DOHH2 (cell line): Measurements from ENCODE around the gene MARVELD1.

ENCODE experiments used
- H3F3A ChIP-seq: fragments of 200-600 bp; sonication (generic), shearing (Covaris generic); 2 replicates; pipeline ENCODE4 v1.6.0; 2016; ENCODE audit warnings: antibody characterized with exemption, mild to moderate bottlenecking; ENCODE audit not compliant: control insufficient read depth, insufficient read depth
- H3K27ac ChIP-seq: fragments of 200-600 bp; sonication (generic); 2 replicates; pipeline ENCODE4 v1.5.1; 2014; ENCODE audit warnings: low read depth, mild to moderate bottlenecking, low read length, moderate library complexity
- H3K27me3 ChIP-seq: fragments of 200-600 bp; sonication (generic); 2 replicates; pipeline ENCODE4 v1.6.1; 2014; ENCODE audit warnings: mild to moderate bottlenecking, low read length, mixed read lengths; ENCODE audit not compliant: control insufficient read depth
- H3K36me3 ChIP-seq: fragments of 200-600 bp; sonication (generic); 2 replicates; pipeline ENCODE4 v1.6.1; 2014; ENCODE audit warnings: mild to moderate bottlenecking, low read length, moderate library complexity, mixed read lengths; ENCODE audit not compliant: control insufficient read depth
- H3K4me1 ChIP-seq: fragments of 200-600 bp; sonication (generic); 2 replicates; pipeline ENCODE4 v1.6.1; 2014; ENCODE audit warnings: mild to moderate bottlenecking, low read length, mixed read lengths; ENCODE audit not compliant: control insufficient read depth
- H3K4me2 ChIP-seq: fragments of 200-600 bp; sonication (generic); 2 replicates; pipeline ENCODE4 v1.6.0; 2014; ENCODE audit warnings: mild to moderate bottlenecking, low read length, moderate library complexity
- H3K4me3 ChIP-seq: fragments of 200-600 bp; sonication (generic); 2 replicates; pipeline ENCODE4 v1.5.1; 2014; ENCODE audit warnings: mild to moderate bottlenecking, low read length, mixed read lengths
- H3K79me2 ChIP-seq: fragments of 200-600 bp; sonication (generic); 2 replicates; pipeline ENCODE4 v1.6.1; 2014; ENCODE audit warnings: mild to moderate bottlenecking, low read length, mixed read lengths; ENCODE audit not compliant: control insufficient read depth
- H3K9me2 ChIP-seq: fragments of 200-600 bp; sonication (generic); replicated peaks from 2 replicates; pipeline ENCODE4 v1.6.1; 2014; ENCODE audit warnings: mild to moderate bottlenecking, low read length, mixed read lengths; ENCODE audit not compliant: control insufficient read depth
- H3K9me3 ChIP-seq: fragments of 200-600 bp; sonication (generic); 2 replicates; pipeline ENCODE4 v1.6.1; 2014; ENCODE audit warnings: antibody characterized with exemption, low read length, mixed read lengths; ENCODE audit not compliant: control insufficient read depth, insufficient read depth
- H4K20me1 ChIP-seq: fragments of 200-600 bp; sonication (generic); 2 replicates; pipeline ENCODE4 v1.6.0; 2014; ENCODE audit warnings: low read depth, mild to moderate bottlenecking, antibody characterized with exemption, low read length, moderate library complexity; ENCODE audit not compliant: control insufficient read depth, insufficient read depth
- EZH2phosphoT487 ChIP-seq: fragments of 200-600 bp; sonication (generic); IDR thresholded peaks from 2 replicates; pipeline ENCODE4 v1.6.1; 2017; ENCODE audit warnings: borderline replicate concordance, mild to moderate bottlenecking, antibody characterized with exemption, low read length, moderate library complexity, mixed read lengths
- TF ChIP-seq, protein P1 (sequence below): fragments of 200-600 bp; sonication (generic); IDR thresholded peaks from one replicate; pipeline ENCODE4 v1.5.1; 2014; ENCODE audit warnings: antibody characterized with exemption, mild to moderate bottlenecking, low read depth, low read length; ENCODE audit not compliant: poor library complexity, severe bottlenecking

Gene MARVELD1

DNA sequence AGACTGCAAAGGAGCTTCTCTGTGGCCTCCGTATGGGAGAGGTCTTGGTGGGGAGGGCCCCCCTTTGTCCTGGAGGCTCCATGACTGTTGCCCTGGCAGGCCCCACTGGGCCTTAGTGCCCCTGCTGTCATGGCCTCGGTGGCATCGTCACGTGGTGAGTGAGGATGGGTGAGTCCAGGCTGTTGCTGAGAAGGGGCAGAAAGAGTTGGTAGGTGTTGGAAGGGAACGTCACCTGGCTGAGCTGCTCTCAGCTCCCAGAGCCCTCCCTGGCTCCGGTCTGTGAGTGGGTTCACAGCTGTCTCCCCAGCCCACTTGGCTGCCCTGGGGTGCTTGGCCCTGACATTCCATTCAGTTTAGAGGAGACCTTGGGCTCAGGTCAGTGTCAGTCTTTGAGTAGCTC lies 42.2 kb downstream of the MARVELD1 start:
- H3K4me1 ChIP-seq, result no peaks in the 10 kb centered on the region
- peaks cover 87% of the 10 kb centered on the region for H3K36me3 ChIP-seq
- no peaks in the 10 kb centered on the region for H3K9me3 ChIP-seq
- TF ChIP-seq, protein P1, sequence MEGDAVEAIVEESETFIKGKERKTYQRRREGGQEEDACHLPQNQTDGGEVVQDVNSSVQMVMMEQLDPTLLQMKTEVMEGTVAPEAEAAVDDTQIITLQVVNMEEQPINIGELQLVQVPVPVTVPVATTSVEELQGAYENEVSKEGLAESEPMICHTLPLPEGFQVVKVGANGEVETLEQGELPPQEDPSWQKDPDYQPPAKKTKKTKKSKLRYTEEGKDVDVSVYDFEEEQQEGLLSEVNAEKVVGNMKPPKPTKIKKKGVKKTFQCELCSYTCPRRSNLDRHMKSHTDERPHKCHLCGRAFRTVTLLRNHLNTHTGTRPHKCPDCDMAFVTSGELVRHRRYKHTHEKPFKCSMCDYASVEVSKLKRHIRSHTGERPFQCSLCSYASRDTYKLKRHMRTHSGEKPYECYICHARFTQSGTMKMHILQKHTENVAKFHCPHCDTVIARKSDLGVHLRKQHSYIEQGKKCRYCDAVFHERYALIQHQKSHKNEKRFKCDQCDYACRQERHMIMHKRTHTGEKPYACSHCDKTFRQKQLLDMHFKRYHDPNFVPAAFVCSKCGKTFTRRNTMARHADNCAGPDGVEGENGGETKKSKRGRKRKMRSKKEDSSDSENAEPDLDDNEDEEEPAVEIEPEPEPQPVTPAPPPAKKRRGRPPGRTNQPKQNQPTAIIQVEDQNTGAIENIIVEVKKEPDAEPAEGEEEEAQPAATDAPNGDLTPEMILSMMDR, result no peak
- no peak for TF ChIP-seq EZH2phosphoT487
- no peak overlapping the region for H3K4me2 ChIP-seq
- no peaks in the 10 kb centered on the region for H3K9me2 ChIP-seq
- no peaks in the 10 kb centered on the region for H3F3A ChIP-seq
- H3K27ac ChIP-seq, result no peak overlapping the region
- H3K27me3 ChIP-seq, result no peaks in the 10 kb centered on the region
- H3K79me2 ChIP-seq, result no peaks in the 10 kb centered on the region
- H3K4me3 ChIP-seq, result no peak overlapping the region
- H4K20me1 ChIP-seq, result no peaks in the 10 kb centered on the region

DNA sequence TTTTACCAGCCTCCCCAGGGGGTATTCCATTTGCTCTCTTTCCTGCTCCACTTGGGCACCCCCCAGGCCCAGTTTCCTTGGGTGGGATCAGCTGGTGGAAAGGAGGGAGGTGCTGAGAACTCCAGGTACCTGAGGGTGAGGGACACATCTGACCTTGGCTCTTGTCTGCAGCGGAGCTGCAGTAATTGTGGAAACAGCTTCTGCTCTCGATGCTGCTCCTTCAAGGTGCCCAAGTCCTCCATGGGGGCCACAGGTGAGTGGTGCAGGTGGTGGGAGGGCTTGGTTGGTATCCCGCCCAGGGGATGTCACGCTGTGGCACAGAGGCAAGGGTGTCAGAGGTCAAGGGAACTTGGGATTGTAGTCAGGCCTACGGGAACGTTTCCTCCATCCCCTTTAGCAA lies 43.9 kb downstream of the MARVELD1 start:
- Histone ChIP-seq H3K27me3 (no peaks in the 10 kb centered on the region), H3F3A (no peaks in the 10 kb centered on the region), H3K27ac (no peak overlapping the region), H3K4me2 (no peak overlapping the region), H3K4me3 (no peak overlapping the region), H3K79me2 (no peaks in the 10 kb centered on the region), H3K36me3 (peaks cover 84% of the 10 kb centered on the region), H3K4me1 (no peaks in the 10 kb centered on the region), H3K9me3 (no peaks in the 10 kb centered on the region), H4K20me1 (no peaks in the 10 kb centered on the region), H3K9me2 (no peaks in the 10 kb centered on the region)
- TF ChIP-seq EZH2phosphoT487, result no peak
- TF ChIP-seq, protein P1, result no peak

- TF ChIP-seq EZH2phosphoT487, result no peak
- TF ChIP-seq, protein P1, result peak; percentile 76
- H3K27me3 ChIP-seq, result no peaks in the 10 kb centered on the region
- H3K4me2 ChIP-seq, result no peak overlapping the region
- no peaks in the 10 kb centered on the region for H3K9me2 ChIP-seq
- H3K9me3 ChIP-seq, result no peaks in the 10 kb centered on the region
- H3K4me1 ChIP-seq, result peaks cover 14% of the 10 kb centered on the region
- peaks cover 68% of the 10 kb centered on the region for H3K36me3 ChIP-seq
- H3K27ac ChIP-seq, result no peak overlapping the region
- no peaks in the 10 kb centered on the region for H4K20me1 ChIP-seq
- no peaks in the 10 kb centered on the region; the same call in 1 of the 2 replicates for H3F3A ChIP-seq
- no peaks in the 10 kb centered on the region for H3K79me2 ChIP-seq
- H3K4me3 ChIP-seq, result no peak overlapping the region
These were observed 45.8 kb downstream of the MARVELD1 start for GRCh38 chr10:97759158-97759887.
